Activated T-helper 17 cell treated with anti-CD3 and anti-CD28 coated beads, Interleukin-2, amount 50 U/mL, for 72 hours (primary cell): ENCODE data around the gene SPDYE16. TPM values are rescaled to one million over a fixed set of nuclear protein-coding genes. Genes with fewer than 3 reads are reported as not detected.
A peak's percentile ranks its signal among the peaks of the same experiment; 100 is the strongest.
"Not testable (repeated sequence)": the region's sequence is repeated elsewhere in the genome, so short reads cannot be mapped to it uniquely, and the experiment has no call there.

ENCODE experiments used
- ATAC-seq: fragments of 150-1000 bp; cut with Tn5 transposase; replicated peaks from 2 replicates; pipeline ENCODE4 v1.10.0; 2021; ENCODE audit warnings: mild to moderate bottlenecking, moderate library complexity
- H3K27ac Mint-ChIP-seq: one replicate; pipeline ENCODE4 v1.8.0; 2022; ENCODE audit warnings: mixed read lengths
- H3K27me3 Mint-ChIP-seq: one replicate; pipeline ENCODE4 v1.8.0; 2022; ENCODE audit warnings: mixed read lengths
- H3K36me3 Mint-ChIP-seq: one replicate; pipeline ENCODE4 v1.8.0; 2022; ENCODE audit warnings: low read depth, mild to moderate bottlenecking, mixed read lengths
- H3K4me1 Mint-ChIP-seq: one replicate; pipeline ENCODE4 v1.8.0; 2022; ENCODE audit warnings: mixed read lengths
- H3K4me3 Mint-ChIP-seq: one replicate; pipeline ENCODE4 v1.8.0; 2022; ENCODE audit warnings: mild to moderate bottlenecking, mixed read lengths
- H3K9me3 Mint-ChIP-seq: one replicate; pipeline ENCODE4 v1.8.0; 2022; ENCODE audit warnings: mixed read lengths
- total RNA-seq, 2 donors: library from RNA; stranded (reverse); gene quantifications; one replicate each; pipeline ENCODE4 v1.2.3, GENCODE V29; 2022

The SPDYE16 gene
- total RNA-seq, 2 donors from 2014 or later = 0.17 to 0.45 TPM

DNA sequence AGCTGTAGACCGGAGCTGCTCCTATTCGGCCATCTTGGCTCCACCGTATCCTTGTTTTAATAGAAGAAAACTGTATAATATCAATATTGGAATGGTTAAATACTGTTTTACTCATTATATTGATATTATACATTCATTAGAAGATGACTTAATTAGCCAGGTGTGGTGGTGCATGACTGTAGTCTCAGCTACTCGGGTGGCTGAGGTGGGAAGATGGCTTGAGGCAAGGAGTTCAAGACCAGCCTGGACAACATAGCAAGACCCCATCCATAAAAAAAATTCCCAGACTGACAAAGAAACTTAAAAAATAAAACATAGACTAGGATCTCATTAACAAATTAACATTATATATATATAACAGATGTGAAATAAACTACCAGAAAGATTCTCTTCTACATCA is 24.2 kb upstream of the SPDYE16 start:
- not testable (repeated sequence) for H3K9me3 Mint-ChIP-seq, H3K27me3 Mint-ChIP-seq, ATAC-seq, H3K4me1 Mint-ChIP-seq, H3K4me3 Mint-ChIP-seq, H3K27ac Mint-ChIP-seq
- H3K36me3 Mint-ChIP-seq = peaks cover 57% of the 10 kb centered on the region

GRCh38 chr7:76565001-76565400 is 21.9 kb upstream of the SPDYE16 start:
- not testable (repeated sequence) for H3K27ac Mint-ChIP-seq, H3K4me3 Mint-ChIP-seq, H3K27me3 Mint-ChIP-seq, H3K9me3 Mint-ChIP-seq, ATAC-seq
- Mint-ChIP-seq H3K36me3 (peaks cover 55% of the 10 kb centered on the region), H3K4me1 (peaks cover 11% of the 10 kb centered on the region)

DNA sequence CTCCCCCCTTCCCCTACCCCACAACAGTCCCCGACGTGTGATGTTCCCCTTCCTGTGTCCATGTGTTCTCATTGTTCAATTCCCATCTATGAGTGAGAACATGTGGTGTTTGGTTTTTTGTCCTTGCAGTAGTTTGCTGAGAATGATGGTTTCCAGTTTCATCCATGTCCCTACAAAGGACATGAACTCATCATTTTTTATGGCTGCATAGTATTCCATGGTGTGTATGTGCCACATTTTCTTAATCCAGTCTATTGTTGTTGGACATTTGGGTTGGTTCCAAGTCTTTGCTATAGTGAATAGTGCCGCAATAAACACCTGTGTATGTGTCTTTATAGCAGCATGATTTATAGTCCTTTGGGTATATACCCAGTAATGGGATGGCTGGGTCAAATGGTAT is 18.2 kb upstream of the SPDYE16 start:
- not testable (repeated sequence) for H3K27me3 Mint-ChIP-seq, H3K27ac Mint-ChIP-seq, H3K9me3 Mint-ChIP-seq, ATAC-seq, H3K4me3 Mint-ChIP-seq
- Mint-ChIP-seq H3K4me1 (peaks cover 23% of the 10 kb centered on the region), H3K36me3 (peaks cover 76% of the 10 kb centered on the region)

GRCh38 chr7:76560157-76560556 is 17.1 kb upstream of the SPDYE16 start:
- not testable (repeated sequence) for H3K4me3 Mint-ChIP-seq, H3K27ac Mint-ChIP-seq, H3K9me3 Mint-ChIP-seq, H3K27me3 Mint-ChIP-seq, ATAC-seq
- Mint-ChIP-seq H3K36me3 (peaks cover 75% of the 10 kb centered on the region), H3K4me1 (peaks cover 21% of the 10 kb centered on the region)

- H3K4me3 Mint-ChIP-seq, ATAC-seq, H3K9me3 Mint-ChIP-seq, H3K27ac Mint-ChIP-seq, H3K27me3 Mint-ChIP-seq: not testable (repeated sequence)
- Mint-ChIP-seq H3K4me1 (peaks cover 21% of the 10 kb centered on the region), H3K36me3 (peaks cover 80% of the 10 kb centered on the region)
Measured at GRCh38 chr7:76559685-76560084, 16.6 kb upstream of the SPDYE16 start.

DNA sequence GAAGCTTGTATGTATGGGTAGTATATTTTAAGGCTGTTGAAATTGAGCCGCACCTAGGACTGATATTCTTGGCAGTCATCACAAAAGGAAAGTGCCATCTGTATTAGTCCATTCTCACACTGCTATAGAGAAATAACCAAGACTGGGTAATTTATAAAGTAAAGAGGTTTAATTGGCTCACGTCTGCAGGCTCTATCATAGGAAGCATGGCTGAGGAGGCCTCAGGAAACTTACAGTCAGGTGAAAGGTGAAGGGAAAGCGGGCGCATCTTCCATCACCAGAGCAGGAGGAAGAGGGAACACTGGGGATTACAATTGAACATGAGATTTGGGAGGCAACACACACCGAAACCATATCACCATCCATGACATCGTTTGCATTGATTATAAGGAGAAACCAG is 8.9 kb upstream of the SPDYE16 start:
- not testable (repeated sequence) for H3K9me3 Mint-ChIP-seq, H3K27me3 Mint-ChIP-seq, ATAC-seq, H3K27ac Mint-ChIP-seq
- Mint-ChIP-seq H3K4me1 (peaks cover 13% of the 10 kb centered on the region), H3K36me3 (peaks cover 57% of the 10 kb centered on the region), H3K4me3 (peak overlapping the region; percentile 42)

- not testable (repeated sequence) for H3K27me3 Mint-ChIP-seq, ATAC-seq, H3K4me1 Mint-ChIP-seq, H3K9me3 Mint-ChIP-seq
- peaks cover 40% of the 10 kb centered on the region for H3K36me3 Mint-ChIP-seq
- peak overlapping the region; percentile 92 for H3K4me3 Mint-ChIP-seq
- H3K27ac Mint-ChIP-seq = peak overlapping the region; percentile 95
Measured at GRCh38 chr7:76549855-76550248, 6.8 kb upstream of the SPDYE16 start.

DNA sequence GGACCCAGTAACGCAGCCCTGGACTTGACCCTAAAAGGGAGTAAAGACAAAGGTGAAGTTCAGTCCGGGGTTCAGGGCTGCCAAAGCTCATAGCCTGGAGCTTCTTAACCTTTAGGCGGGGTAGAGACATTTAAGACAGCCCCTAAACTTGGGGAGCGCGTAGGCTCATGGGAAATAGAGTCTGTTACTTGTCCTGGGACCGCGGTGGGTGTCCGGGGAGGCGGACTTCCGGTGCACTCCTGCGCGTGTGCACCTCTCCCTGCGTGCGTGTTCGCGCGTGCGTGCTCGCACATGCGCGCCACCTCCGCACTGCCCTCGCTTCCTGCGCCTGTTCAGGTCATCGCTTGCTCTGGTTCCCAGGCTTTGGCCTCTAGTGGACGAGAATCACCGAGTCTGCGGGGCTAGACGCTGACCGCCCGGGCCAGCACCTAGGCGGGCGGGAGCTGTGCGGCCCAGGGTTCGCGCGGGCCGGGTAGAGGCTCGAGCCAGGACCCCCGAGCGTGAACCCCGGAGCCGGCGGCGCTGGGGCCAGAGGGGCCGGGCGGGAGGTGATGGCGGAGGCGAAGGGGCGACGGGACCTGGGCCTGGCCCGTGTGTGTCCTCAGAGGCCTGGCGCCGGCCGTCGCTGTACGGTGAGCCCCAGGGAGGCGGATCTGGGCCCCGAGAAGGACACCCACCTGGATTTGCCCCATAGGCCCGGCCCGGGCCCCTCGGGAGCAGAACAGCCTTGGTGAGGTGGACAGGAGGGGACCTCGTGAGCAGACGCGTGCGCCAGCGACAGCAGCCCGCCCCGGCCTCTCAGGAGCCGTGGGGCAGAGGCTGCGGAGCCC is 6.1 kb upstream of the SPDYE16 start:
- H3K4me1 Mint-ChIP-seq, H3K9me3 Mint-ChIP-seq, H3K27me3 Mint-ChIP-seq: not testable (repeated sequence)
- Mint-ChIP-seq H3K27ac (peak overlapping the region; percentile 95), H3K4me3 (peak overlapping the region; percentile 92), H3K36me3 (peaks cover 36% of the 10 kb centered on the region)
- peak; percentile 100 for ATAC-seq

- not testable (repeated sequence) for H3K27me3 Mint-ChIP-seq, H3K36me3 Mint-ChIP-seq, H3K27ac Mint-ChIP-seq, ATAC-seq, H3K4me3 Mint-ChIP-seq, H3K9me3 Mint-ChIP-seq, H3K4me1 Mint-ChIP-seq
Measured at GRCh38 chr7:76531643-76532042, 11.5 kb downstream of the SPDYE16 start.

DNA sequence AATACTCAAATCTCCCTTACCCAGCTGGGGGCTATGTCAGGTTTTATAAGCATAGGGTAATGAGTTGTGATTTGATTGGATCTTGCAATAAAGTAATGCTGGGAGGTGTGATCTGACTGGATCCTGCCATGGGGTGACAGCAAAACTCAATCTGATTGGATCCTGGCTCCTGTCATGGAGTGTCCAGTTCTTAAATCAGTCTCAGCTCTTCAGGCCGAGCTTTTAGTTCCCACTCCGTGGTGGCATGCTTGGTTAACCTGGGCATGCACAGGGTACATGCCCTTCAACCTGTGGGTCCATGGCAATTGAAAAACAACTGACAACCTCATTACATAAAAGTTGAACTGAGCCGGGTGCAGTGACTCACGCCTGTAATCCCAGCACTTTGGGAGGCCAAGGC is 16.9 kb downstream of the SPDYE16 start:
- H3K4me1 Mint-ChIP-seq, H3K27me3 Mint-ChIP-seq, H3K36me3 Mint-ChIP-seq, H3K4me3 Mint-ChIP-seq, ATAC-seq, H3K9me3 Mint-ChIP-seq, H3K27ac Mint-ChIP-seq: not testable (repeated sequence)

DNA sequence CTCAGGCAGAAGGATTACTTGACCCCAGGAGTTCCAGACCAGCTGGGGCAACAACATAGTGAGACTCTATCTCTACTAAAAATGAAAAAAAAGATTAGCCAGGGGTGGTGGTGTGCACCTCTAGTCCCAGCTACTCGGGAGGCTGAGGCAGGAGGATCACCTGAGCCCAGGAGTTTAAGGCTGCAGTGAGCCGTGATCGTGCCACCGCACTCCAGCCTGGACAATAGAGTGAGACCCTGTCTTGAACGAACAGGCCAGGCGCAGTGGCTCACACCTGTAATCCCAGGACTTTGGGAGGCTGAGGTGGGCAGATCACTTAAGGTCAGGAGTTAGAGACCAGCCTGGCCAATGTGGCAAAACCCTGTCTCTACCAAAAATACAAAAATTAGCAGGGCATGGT is 26.2 kb downstream of the SPDYE16 start:
- not testable (repeated sequence) for H3K27me3 Mint-ChIP-seq, H3K4me3 Mint-ChIP-seq, H3K4me1 Mint-ChIP-seq, H3K27ac Mint-ChIP-seq, H3K9me3 Mint-ChIP-seq, H3K36me3 Mint-ChIP-seq, ATAC-seq

GRCh38 chr7:76515999-76516443 is 27.1 kb downstream of the SPDYE16 start:
- H3K27ac Mint-ChIP-seq = no peak overlapping the region
- no peaks in the 10 kb centered on the region for H3K27me3 Mint-ChIP-seq
- ATAC-seq = peak; percentile 67
- no peaks in the 10 kb centered on the region for H3K36me3 Mint-ChIP-seq
- no peaks in the 10 kb centered on the region for H3K9me3 Mint-ChIP-seq
- H3K4me3 Mint-ChIP-seq = no peak overlapping the region
- no peaks in the 10 kb centered on the region for H3K4me1 Mint-ChIP-seq

DNA sequence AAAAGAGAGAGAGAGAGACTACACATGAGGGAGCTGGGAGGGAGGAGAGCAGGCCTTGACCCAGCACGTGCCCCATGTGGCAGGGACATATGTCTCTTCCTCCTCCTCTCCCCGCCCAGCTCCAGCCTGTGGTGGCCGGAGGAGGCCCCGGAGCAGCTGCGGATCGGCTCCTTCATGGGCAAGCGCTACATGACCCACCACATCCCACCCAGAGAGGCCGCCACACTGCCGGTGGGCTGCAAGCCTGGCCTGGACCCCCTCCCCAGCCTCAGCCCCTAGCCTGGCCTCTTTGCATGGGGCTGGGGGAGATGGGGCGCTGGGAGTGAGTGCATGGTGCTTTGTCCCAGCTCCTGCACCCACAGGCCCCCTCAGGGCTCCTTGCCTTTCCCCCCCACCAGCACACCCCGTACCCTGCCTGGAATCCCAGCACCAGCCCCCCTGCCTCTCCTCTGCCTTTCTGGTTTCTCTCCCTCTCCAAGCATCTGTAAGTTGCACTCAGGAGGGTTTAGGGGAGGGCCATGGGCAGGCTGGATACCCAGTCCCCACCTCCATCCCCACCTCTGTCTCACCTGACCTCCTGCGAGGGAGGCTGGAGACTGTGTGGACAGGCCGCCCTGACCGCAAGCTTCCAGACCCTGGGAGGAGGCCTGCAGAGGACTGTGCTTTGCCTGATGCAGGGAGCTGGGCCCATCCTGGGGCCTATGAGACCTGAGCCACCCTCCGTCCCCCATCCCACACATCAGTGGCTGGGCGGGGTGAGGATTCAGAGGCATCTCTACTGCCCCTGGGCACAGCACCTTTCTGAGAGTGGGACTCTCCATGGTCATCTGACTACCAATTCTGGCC is 27.9 kb downstream of the SPDYE16 start:
- Mint-ChIP-seq H3K36me3 (no peaks in the 10 kb centered on the region), H3K4me1 (no peaks in the 10 kb centered on the region), H3K9me3 (no peaks in the 10 kb centered on the region)

DNA sequence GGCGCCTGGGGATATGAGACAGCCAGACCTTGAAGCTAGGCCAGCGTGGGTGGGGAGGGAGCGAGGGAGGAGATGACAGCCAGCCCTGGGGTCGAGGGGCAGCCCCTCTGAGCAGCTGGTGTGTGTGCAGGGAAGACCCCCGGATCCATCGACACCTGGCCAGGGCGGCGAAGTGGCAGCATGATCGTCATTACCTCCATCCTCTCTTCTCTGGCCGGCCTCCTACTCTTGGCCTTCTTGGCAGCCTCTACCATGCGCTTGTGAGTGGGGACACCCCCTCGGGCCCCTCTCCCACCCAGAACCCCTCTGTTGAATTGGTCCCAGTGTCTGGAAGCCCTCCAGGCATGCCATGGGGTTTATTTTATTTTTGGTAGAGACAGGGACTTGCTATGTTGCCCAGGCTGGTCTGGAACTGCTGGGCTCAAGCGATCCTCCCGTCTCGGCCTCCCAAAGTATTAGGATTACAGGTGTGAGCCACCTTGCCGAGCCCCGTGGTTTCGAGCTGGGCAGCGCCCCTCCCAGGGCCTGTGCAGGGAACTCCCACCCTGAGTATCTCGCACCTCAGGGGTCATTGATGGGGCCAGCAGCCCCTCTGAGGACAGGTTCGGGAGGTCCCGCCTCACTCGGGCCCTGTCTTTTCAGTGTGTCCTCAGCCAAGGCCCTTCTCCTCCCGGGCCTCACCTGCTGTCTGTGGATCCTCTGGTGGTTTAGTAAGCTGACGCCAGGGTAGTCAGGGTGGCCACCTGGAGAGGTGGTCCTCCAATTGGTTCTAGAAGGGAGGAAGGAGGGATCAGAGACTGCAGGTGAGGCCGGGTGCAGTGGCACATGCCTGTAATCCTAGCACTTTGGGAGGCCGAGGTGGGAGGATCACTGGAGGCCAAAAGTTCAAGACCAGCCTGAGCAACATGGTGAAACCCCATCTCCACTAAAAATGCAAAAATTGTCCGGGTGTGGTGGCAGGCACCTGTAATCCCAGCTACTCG is 29.0 kb downstream of the SPDYE16 start:
- ATAC-seq = no peak
- H3K27me3 Mint-ChIP-seq = no peaks in the 10 kb centered on the region
- H3K4me1 Mint-ChIP-seq = no peaks in the 10 kb centered on the region
- H3K27ac Mint-ChIP-seq = no peak overlapping the region
- no peaks in the 10 kb centered on the region for H3K9me3 Mint-ChIP-seq
- H3K4me3 Mint-ChIP-seq = no peak overlapping the region
- H3K36me3 Mint-ChIP-seq = no peaks in the 10 kb centered on the region

More for the DNA sequence above, 27.9 kb downstream of the SPDYE16 start:
- Mint-ChIP-seq H3K27me3 (no peaks in the 10 kb centered on the region), H3K4me3 (no peak overlapping the region), H3K27ac (no peak overlapping the region)
- no peak for ATAC-seq
